Upper lobe of left lung (tissue), 4 donors: ENCODE measurements around the gene TRIM10.

ENCODE experiments used
- POLR2A ChIP-seq, 4 donors: fragments of 450-650 bp; IDR thresholded peaks; one replicate each; pipeline ENCODE4 v1.5.1; 2016 to 2017; ENCODE audit warnings: antibody characterized with exemption in 4 of 4, mild to moderate bottlenecking in 2 of 4
- TF ChIP-seq, protein P1 (sequence below), 6 experiments: fragments of 450-650 bp in 4 of 6; fragments of 200-600 bp in 2 of 6; sonication (generic) in 2 of 6; IDR thresholded peaks; one replicate each; pipeline ENCODE4 v1.5.1; 2016 to 2019; ENCODE audit warnings: antibody characterized with exemption in 6 of 6

DNA sequence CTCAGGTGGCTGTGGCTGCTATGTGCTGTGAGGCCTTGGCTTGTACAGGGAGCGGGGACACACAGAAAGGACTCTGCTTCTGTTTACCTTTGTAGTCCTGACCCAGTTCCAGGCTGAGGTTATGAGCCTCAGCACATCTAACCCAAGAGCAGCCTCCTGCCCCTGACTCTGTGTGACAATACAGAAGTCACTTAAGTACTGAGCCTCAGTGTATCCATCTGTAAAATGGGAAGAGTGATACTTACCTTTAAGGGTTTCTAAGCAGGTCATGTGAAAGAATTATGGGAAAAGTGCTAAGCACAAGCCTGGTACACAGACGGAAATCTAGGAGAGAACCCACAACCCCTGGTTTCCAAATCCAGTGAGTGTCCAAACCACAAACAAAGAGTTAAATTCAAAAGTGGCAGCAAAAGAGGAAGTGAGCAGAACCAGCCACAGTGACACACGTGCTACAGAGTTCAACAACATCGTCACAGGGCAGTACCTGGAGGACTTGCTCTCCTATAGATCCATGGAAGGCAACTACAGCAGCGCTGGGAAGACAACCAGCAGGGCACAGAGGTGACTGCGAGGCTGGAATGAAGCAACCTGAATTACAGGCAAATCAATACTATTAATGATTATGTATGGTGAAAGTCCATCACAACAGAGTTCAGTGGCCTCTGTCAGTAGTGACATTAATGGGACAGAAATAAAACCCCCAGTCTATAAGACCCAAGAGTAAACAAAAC lies 39.7 kb upstream of the TRIM10 start:
- TF ChIP-seq, protein P1, sequence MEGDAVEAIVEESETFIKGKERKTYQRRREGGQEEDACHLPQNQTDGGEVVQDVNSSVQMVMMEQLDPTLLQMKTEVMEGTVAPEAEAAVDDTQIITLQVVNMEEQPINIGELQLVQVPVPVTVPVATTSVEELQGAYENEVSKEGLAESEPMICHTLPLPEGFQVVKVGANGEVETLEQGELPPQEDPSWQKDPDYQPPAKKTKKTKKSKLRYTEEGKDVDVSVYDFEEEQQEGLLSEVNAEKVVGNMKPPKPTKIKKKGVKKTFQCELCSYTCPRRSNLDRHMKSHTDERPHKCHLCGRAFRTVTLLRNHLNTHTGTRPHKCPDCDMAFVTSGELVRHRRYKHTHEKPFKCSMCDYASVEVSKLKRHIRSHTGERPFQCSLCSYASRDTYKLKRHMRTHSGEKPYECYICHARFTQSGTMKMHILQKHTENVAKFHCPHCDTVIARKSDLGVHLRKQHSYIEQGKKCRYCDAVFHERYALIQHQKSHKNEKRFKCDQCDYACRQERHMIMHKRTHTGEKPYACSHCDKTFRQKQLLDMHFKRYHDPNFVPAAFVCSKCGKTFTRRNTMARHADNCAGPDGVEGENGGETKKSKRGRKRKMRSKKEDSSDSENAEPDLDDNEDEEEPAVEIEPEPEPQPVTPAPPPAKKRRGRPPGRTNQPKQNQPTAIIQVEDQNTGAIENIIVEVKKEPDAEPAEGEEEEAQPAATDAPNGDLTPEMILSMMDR (IDR thresholded peaks at IDR 0.05), result no peak
- TF ChIP-seq POLR2A (IDR thresholded peaks at IDR 0.05), result no peak
